K562 (cell line): Measurements from ENCODE around the gene OSM. TPM values are rescaled to one million over a fixed set of nuclear protein-coding genes. Genes with fewer than 3 reads are reported as not detected.
A peak's percentile ranks its signal among the peaks of the same experiment; 100 is the strongest.

Source experiments
- CXXC5 ChIP-seq: fragments of 250-450 bp; sonication (Bioruptor Pico); IDR thresholded peaks from 2 replicates; pipeline ENCODE4 v1.8.0; 2022; ENCODE audit warnings: inconsistent platforms, mild to moderate bottlenecking, moderate library complexity
- EWSR1 ChIP-seq: fragments of 450-650 bp; IDR thresholded peaks from 2 replicates; pipeline ENCODE4 v1.6.1; 2018; ENCODE audit warnings: borderline replicate concordance, mild to moderate bottlenecking, low read depth, moderate library complexity; ENCODE audit not compliant: partially characterized antibody
- MXI1 ChIP-seq: IDR thresholded peaks from 2 replicates; pipeline ENCODE4 v1.6.1; 2011; ENCODE audit warnings: low read depth, mild to moderate bottlenecking, improper control_type of control experiment, low read length
- NFE2 ChIP-seq: IDR thresholded peaks from 2 replicates; pipeline ENCODE4 v1.6.1; 2014; ENCODE audit warnings: antibody characterized with exemption, low read depth
- SMARCE1 ChIP-seq: fragments of 450-650 bp; IDR thresholded peaks from 2 replicates; pipeline ENCODE4 v1.7.1; 2016; ENCODE audit warnings: mild to moderate bottlenecking
- YY1 ChIP-seq, 3 experiments: IDR thresholded peaks; 2 replicates each; pipeline ENCODE4 v1.6.1; 2011; ENCODE audit warnings: low read length in 2 of 3, mild to moderate bottlenecking in 2 of 3, moderate library complexity in 2 of 3, borderline replicate concordance in 1 of 3, control low read depth in 1 of 3, low read depth in 1 of 3; ENCODE audit not compliant: insufficient read depth in 3 of 3, insufficient replicate concordance in 2 of 3, control insufficient read depth in 1 of 3, insufficient read length in 1 of 3; ENCODE audit errors: extremely low read depth in 1 of 3
- ZBTB7A ChIP-seq: IDR thresholded peaks from 2 replicates; pipeline ENCODE4 v1.6.1; 2011; ENCODE audit warnings: low read depth, mild to moderate bottlenecking, low read length, moderate library complexity, borderline replicate concordance; ENCODE audit not compliant: control insufficient read depth
- ZNF175 ChIP-seq: fragments of 200-800 bp; sonication (Bioruptor generic); IDR thresholded peaks from 2 replicates; pipeline ENCODE4 v1.6.1; 2016; ENCODE audit warnings: low read depth, mild to moderate bottlenecking, missing genetic modification characterization, missing compliant biosample characterization
- ZNF583 ChIP-seq: fragments of 250-450 bp; sonication (Bioruptor Pico); IDR thresholded peaks from 2 replicates; pipeline ENCODE4 v1.4.0; 2020
- ZNF707 ChIP-seq: fragments of 250-450 bp; sonication (Bioruptor Pico); conservative IDR thresholded peaks from 2 replicates; pipeline ENCODE4 v1.8.0; 2022; ENCODE audit warnings: inconsistent platforms, mild to moderate bottlenecking, moderate library complexity
- polyA plus RNA-seq, 8 experiments: library from polyadenylated mRNA; depleted of rRNA in 4 of 8; stranded (reverse) in 5 of 8; unstranded in 3 of 8; fragments of >200 nt; fragmentation: Nextera tagmentation in 2 of 8; fragmentation: Illumina TruSeq in 1 of 8; extraction: Ambion mirVana in 2 of 8; extraction: Trizol in 1 of 8; gene quantifications; 2 replicates each; pipeline versions ENCODE4 v1.2.1 to v1.2.3, GENCODE V29; 2011 to 2014; ENCODE audit warnings: inconsistent platforms in 1 of 8, missing spikeins in 1 of 8
- total RNA-seq, 7 experiments: library from RNA; depleted of rRNA in 6 of 7; stranded (reverse); fragments of >200 nt in 6 of 7; fragmentation: Illumina TruSeq in 2 of 7; extraction: Trizol in 2 of 7; gene quantifications; 2 replicates each; pipeline versions ENCODE4 v1.2.1 to v1.2.3, GENCODE V29; 2011 to 2021; ENCODE audit warnings: low replicate concordance in 1 of 7
- TF ChIP-seq, protein P1 (sequence below): sonication (generic); formaldehyde crosslinking; IDR thresholded peaks from 2 replicates; pipeline ENCODE4 v1.9.0; 2022; ENCODE audit warnings: mild to moderate bottlenecking, missing genetic modification reagents
- TF ChIP-seq, protein P2 (sequence below): IDR thresholded peaks from 2 replicates; pipeline ENCODE4 v1.6.1; 2014; ENCODE audit warnings: antibody characterized with exemption
- TF ChIP-seq, protein P3 (sequence below), 2 experiments: fragments of 150-350 bp in 1 of 2; IDR thresholded peaks; 2 replicates each; pipeline ENCODE4 v1.6.1; 2012 to 2016; ENCODE audit warnings: low read depth in 2 of 2, low read length in 2 of 2, mild to moderate bottlenecking in 1 of 2, moderate library complexity in 1 of 2
- TF ChIP-seq, protein P4 (sequence below): sonication (generic); formaldehyde crosslinking; IDR thresholded peaks from 2 replicates; pipeline ENCODE4 v1.8.0; 2022; ENCODE audit warnings: missing genetic modification reagents, mild to moderate bottlenecking, moderate library complexity, borderline replicate concordance

The OSM gene
- total and polyA plus RNA-seq, 9 of the 15 experiments (the other 6 are each of a cell fraction or from before 2014, with no cell fraction given), result 0.22 TPM; not detected in 8

DNA sequence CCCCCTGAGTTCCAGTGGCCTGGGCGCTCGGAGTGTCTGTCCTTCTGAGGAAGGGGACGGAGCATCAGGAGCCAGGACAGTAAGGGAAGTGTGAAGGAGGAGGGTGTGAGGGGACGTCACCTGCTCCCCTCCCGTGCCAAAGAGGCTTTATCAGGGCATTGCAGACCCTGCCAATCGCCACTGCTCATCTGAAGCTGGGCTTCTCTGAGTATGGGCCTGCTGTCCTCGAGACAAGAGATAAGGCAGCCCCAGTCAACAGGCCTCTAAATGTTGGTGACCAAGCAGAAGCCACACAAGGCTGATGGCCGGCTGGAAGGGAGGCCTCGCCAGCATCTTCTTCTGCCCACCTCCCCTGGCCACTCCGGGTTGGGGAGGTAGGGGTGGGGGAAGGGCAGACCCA, 49.9 kb downstream of the OSM start (continued):
- TF ChIP-seq EWSR1 (no peak), NFE2 (peak; percentile 68), ZNF175 (CRISPR knock-in tag) (peak; percentile 85; the same call in 1 of the 2 replicates), ZNF707 (no peak), SMARCE1 (peak; percentile 96), YY1 (IDR thresholded peaks at IDR 0.05; ENCODE audit: borderline replicate concordance in 1 of 3, control insufficient read depth in 1 of 3, extremely low read depth in 1 of 3, insufficient read depth in 3 of 3, insufficient read length in 1 of 3, insufficient replicate concordance in 2 of 3, low read depth in 1 of 3, low read length in 2 of 3) (peak in 1 of 3 experiments; percentile 37), ZNF583 (CRISPR knock-in tag) (peak; percentile 77; the same call in 1 of the 2 replicates), MXI1 (0 out of 2 replicates have a peak, but pooled peaks have one; percentile 51), CXXC5 (CRISPR knock-in tag) (peak; percentile 86), ZBTB7A (peak; percentile 66; the same call in 1 of the 2 replicates)
- TF ChIP-seq, protein P1, sequence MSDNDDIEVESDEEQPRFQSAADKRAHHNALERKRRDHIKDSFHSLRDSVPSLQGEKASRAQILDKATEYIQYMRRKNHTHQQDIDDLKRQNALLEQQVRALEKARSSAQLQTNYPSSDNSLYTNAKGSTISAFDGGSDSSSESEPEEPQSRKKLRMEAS (CRISPR knock-in tag), result peak; percentile 50
- TF ChIP-seq, protein P2, sequence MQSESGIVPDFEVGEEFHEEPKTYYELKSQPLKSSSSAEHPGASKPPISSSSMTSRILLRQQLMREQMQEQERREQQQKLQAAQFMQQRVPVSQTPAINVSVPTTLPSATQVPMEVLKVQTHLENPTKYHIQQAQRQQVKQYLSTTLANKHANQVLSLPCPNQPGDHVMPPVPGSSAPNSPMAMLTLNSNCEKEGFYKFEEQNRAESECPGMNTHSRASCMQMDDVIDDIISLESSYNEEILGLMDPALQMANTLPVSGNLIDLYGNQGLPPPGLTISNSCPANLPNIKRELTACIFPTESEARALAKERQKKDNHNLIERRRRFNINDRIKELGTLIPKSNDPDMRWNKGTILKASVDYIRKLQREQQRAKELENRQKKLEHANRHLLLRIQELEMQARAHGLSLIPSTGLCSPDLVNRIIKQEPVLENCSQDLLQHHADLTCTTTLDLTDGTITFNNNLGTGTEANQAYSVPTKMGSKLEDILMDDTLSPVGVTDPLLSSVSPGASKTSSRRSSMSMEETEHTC, result peak; percentile 81
- TF ChIP-seq, protein P3, sequence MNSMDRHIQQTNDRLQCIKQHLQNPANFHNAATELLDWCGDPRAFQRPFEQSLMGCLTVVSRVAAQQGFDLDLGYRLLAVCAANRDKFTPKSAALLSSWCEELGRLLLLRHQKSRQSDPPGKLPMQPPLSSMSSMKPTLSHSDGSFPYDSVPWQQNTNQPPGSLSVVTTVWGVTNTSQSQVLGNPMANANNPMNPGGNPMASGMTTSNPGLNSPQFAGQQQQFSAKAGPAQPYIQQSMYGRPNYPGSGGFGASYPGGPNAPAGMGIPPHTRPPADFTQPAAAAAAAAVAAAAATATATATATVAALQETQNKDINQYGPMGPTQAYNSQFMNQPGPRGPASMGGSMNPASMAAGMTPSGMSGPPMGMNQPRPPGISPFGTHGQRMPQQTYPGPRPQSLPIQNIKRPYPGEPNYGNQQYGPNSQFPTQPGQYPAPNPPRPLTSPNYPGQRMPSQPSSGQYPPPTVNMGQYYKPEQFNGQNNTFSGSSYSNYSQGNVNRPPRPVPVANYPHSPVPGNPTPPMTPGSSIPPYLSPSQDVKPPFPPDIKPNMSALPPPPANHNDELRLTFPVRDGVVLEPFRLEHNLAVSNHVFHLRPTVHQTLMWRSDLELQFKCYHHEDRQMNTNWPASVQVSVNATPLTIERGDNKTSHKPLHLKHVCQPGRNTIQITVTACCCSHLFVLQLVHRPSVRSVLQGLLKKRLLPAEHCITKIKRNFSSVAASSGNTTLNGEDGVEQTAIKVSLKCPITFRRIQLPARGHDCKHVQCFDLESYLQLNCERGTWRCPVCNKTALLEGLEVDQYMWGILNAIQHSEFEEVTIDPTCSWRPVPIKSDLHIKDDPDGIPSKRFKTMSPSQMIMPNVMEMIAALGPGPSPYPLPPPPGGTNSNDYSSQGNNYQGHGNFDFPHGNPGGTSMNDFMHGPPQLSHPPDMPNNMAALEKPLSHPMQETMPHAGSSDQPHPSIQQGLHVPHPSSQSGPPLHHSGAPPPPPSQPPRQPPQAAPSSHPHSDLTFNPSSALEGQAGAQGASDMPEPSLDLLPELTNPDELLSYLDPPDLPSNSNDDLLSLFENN (IDR thresholded peaks at IDR 0.05; ENCODE audit: low read depth in 2 of 2, low read length in 2 of 2), result peak in 1 of 2 experiments; percentile 96; a peak in 2 of 4 replicates
- TF ChIP-seq, protein P4, sequence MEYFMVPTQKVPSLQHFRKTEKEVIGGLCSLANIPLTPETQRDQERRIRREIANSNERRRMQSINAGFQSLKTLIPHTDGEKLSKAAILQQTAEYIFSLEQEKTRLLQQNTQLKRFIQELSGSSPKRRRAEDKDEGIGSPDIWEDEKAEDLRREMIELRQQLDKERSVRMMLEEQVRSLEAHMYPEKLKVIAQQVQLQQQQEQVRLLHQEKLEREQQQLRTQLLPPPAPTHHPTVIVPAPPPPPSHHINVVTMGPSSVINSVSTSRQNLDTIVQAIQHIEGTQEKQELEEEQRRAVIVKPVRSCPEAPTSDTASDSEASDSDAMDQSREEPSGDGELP (CRISPR knock-in tag), result peak; percentile 81; the same call in 1 of the 2 replicates
